HG03196 (cell line): ENCODE results near the gene TMEM14A.

Experiments
- ATAC-seq: cut with Tn5 transposase; IDR thresholded peaks from one replicate; pipeline ENCODE4 v1.9.1; 2021; ENCODE audit not compliant: unreplicated experiment

The TMEM14A gene

DNA sequence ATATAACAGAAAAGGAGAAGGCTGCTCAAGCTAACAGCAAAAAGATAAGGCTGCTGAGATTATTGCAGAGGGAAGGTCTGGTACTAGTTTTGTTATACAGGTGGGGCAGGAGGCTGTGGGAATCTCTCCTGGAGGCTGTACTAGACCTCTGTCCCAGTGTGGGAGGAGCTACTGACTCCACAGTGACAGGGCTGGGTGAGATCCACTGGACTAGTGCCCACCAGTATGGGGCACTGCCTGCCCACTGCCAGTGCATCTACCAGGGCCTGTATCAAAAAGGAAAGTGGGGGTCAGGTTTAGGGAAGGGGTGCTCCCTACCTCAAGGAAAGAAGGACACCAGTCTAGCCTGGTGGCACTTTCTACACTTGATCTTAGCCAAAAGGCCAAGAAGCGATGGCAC, 62.3 kb downstream of the TMEM14A start:
- ATAC-seq: no peak

DNA sequence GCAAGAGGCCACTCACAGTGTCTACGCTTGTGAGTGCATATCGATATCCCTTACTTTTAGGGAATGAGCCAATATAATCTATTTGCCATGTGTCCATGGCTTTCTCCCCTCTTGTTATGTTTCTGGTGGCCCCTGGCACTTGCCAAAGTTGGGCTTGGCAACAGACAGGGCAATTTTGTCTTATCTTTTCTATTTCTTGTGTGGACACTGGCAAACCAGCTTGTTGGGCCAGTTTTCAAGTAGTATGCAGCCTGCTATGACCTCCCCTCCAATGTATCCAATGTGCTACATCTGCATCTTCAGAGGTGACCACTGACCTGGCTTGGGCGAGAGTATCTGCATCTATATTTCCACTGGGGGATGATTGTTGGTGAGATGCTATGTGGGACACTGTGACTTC, 63.2 kb downstream of the TMEM14A start:
- ATAC-seq: no peak

DNA sequence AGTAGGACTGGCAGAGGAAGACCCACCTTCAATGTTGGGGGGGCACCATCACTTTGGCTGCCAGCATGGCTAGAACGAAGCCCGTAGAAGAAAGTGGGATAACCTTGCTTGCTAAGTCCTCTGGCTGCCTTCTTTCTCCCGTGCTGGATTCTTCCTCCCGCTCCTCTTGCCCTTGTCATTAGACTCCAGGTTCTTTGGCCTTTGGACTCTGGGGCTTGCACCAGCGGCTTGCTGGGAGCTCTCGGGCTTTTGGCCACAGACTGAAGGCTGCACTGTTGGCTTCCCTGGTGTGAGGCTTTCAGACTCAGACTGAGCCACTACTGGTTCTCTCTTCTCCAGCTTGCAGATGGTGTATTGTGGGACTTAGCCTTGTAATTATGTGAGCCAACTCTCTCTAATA, 64.2 kb downstream of the TMEM14A start:
- no peak for ATAC-seq

DNA sequence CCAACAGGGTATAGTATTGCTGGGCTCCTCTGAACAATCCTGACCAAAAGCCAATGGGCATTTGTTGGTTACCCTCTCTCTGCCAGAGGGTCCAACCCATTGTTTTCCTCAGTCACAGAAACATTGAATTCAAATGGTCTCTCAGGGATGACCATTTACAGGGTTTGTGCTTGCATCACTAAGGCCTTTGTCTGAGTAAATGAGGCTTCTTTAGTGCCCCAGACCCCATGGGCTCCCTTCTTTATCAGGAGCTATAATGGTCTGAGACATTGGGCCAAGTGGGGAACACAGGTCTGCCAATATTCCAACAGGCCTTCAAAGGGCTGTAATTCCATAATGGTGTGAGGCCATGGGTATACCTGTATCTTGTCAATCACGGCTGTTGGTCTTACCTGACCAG, 65.2 kb downstream of the TMEM14A start:
- no peak for ATAC-seq
